SU-DHL-6 (cell line): ENCODE measurements around the gene MAP3K20.

Source experiments
- CTCF ChIP-seq: fragments of 200-600 bp; sonication (generic); IDR thresholded peaks from one replicate; pipeline ENCODE4 v1.5.1; 2017; ENCODE audit warnings: antibody characterized with exemption, mild to moderate bottlenecking, low read length, moderate library complexity; ENCODE audit not compliant: insufficient read depth, poor library complexity, severe bottlenecking
- EZH2phosphoT487 ChIP-seq: fragments of 200-600 bp; sonication (generic), shearing (Covaris generic); conservative IDR thresholded peaks from 2 replicates; pipeline ENCODE4 v1.6.1; 2018; ENCODE audit warnings: mild to moderate bottlenecking, antibody characterized with exemption, low read length, moderate library complexity, mixed read lengths

GRCh38 chr2:173195100-173195499 is 119.5 kb downstream of the MAP3K20 start:
- TF ChIP-seq CTCF (no peak), EZH2phosphoT487 (no peak)
